Neuronal stem cell (in vitro differentiated cells): ENCODE data around the gene SNCA.

Source experiments
- DNase-seq: peaks from one replicate; pipeline ENCODE4 v3.0.0-alpha.2; 2013; ENCODE audit warnings: low spot score
- H2AFZ ChIP-seq: one replicate; pipeline ENCODE4 v1.6.1; 2013; ENCODE audit warnings: mild to moderate bottlenecking, low read length, inconsistent platforms
- H2AK5ac ChIP-seq: 2 replicates; pipeline ENCODE4 v1.6.1; 2013; ENCODE audit warnings: low read depth, mild to moderate bottlenecking, inconsistent platforms, low read length, moderate library complexity, mixed read lengths
- H2BK120ac ChIP-seq: 2 replicates; pipeline ENCODE4 v1.6.1; 2013; ENCODE audit warnings: low read depth, mild to moderate bottlenecking, inconsistent platforms, low read length, moderate library complexity, mixed read lengths
- H2BK12ac ChIP-seq: one replicate; pipeline ENCODE4 v1.6.1; 2013; ENCODE audit warnings: low read length, inconsistent platforms
- H2BK15ac ChIP-seq: 2 replicates; pipeline ENCODE4 v1.6.1; 2013; ENCODE audit warnings: mild to moderate bottlenecking, low read length, inconsistent platforms, mixed read lengths
- H2BK5ac ChIP-seq: one replicate; pipeline ENCODE4 v1.6.1; 2013; ENCODE audit warnings: inconsistent platforms, mild to moderate bottlenecking, low read length, moderate library complexity
- H3K14ac ChIP-seq: one replicate; pipeline ENCODE4 v1.6.1; 2013; ENCODE audit warnings: low read length, inconsistent platforms
- H3K18ac ChIP-seq: 2 replicates; pipeline ENCODE4 v1.6.1; 2013; ENCODE audit warnings: low read length, inconsistent platforms
- H3K23ac ChIP-seq: 2 replicates; pipeline ENCODE4 v1.6.1; 2013; ENCODE audit warnings: low read depth, mild to moderate bottlenecking, mixed read lengths, low read length, inconsistent platforms; ENCODE audit not compliant: poor library complexity
- H3K27ac ChIP-seq: replicated peaks from 3 replicates; pipeline ENCODE4 v1.5.1; 2013; ENCODE audit warnings: low read length, inconsistent platforms
- H3K27me3 ChIP-seq, 3 experiments: 2 replicates each; pipeline ENCODE4 v1.6.1; 2013; ENCODE audit warnings: low read length in 3 of 3, mild to moderate bottlenecking in 2 of 3, inconsistent platforms in 1 of 3, low read depth in 1 of 3, mixed read lengths in 1 of 3, moderate library complexity in 1 of 3; ENCODE audit not compliant: control insufficient read depth in 3 of 3, insufficient read depth in 3 of 3
- H3K36me3 ChIP-seq, 2 donors: replicated peaks in 1 of 2; 2 replicates each; pipeline ENCODE4 v1.6.1; 2013; ENCODE audit warnings: low read length in 2 of 2; ENCODE audit not compliant: control insufficient read depth in 2 of 2, insufficient read depth in 2 of 2
- H3K4ac ChIP-seq: 2 replicates; pipeline ENCODE4 v1.6.1; 2013; ENCODE audit warnings: inconsistent platforms, mild to moderate bottlenecking, low read length, moderate library complexity
- H3K4me1 ChIP-seq, 2 donors: 1 replicate in 1 of 2; 2 replicates in 1 of 2; pipeline ENCODE4 v1.6.1; 2013; ENCODE audit warnings: low read length in 2 of 2, low read depth in 1 of 2; ENCODE audit not compliant: control insufficient read depth in 2 of 2, insufficient read depth in 1 of 2
- H3K4me2 ChIP-seq: one replicate; pipeline ENCODE4 v1.6.1; 2013; ENCODE audit warnings: mild to moderate bottlenecking, low read length, inconsistent platforms; ENCODE audit not compliant: insufficient read depth, poor library complexity, severe bottlenecking
- H3K4me3 ChIP-seq, 2 donors: 2 replicates each; pipeline ENCODE4 v1.5.1; 2013; ENCODE audit warnings: low read length in 2 of 2, mild to moderate bottlenecking in 2 of 2, inconsistent platforms in 1 of 2, moderate library complexity in 1 of 2
- H3K79me1 ChIP-seq: one replicate; pipeline ENCODE4 v1.6.1; 2013; ENCODE audit warnings: low read depth, mild to moderate bottlenecking, inconsistent platforms, low read length, moderate library complexity
- H3K9ac ChIP-seq: one replicate; pipeline ENCODE4 v1.6.1; 2013; ENCODE audit warnings: mild to moderate bottlenecking, low read depth, low read length, inconsistent platforms; ENCODE audit not compliant: poor library complexity
- H3K9me3 ChIP-seq, 2 donors: replicated peaks in 1 of 2; 2 replicates each; pipeline versions ENCODE3 to v1.6.1; 2013; ENCODE audit warnings: low read length in 2 of 2, mild to moderate bottlenecking in 2 of 2, inconsistent platforms in 1 of 2, low read depth in 1 of 2, mixed read lengths in 1 of 2, moderate library complexity in 1 of 2; ENCODE audit not compliant: control insufficient read depth in 2 of 2, insufficient read depth in 1 of 2
- H4K8ac ChIP-seq: one replicate; pipeline ENCODE4 v1.6.1; 2013; ENCODE audit warnings: low read depth, mild to moderate bottlenecking, inconsistent platforms, low read length, moderate library complexity
- H4K91ac ChIP-seq: one replicate; pipeline ENCODE4 v1.6.1; 2013; ENCODE audit warnings: low read length, low read depth, mild to moderate bottlenecking, inconsistent platforms; ENCODE audit not compliant: poor library complexity
- WGBS, 2 donors: extraction: QIAGEN DNeasy Blood & Tissue Kit; methylation state at CpG; one replicate each; pipeline ENCODE4 v1.1.7; 2013; ENCODE audit warnings: missing lambda C conversion rate in 2 of 2, mixed read lengths in 1 of 2; ENCODE audit not compliant: insufficient read length in 2 of 2, insufficient replicate concordance in 1 of 2; ENCODE audit errors: extremely low coverage in 2 of 2; 5-methylcytosine and 5-hydroxymethylcytosine counted together

SNCA gene

GRCh38 chr4:89837993-89838390 is 1.0 kb upstream of the SNCA start:
- peak overlapping the region; percentile 60 to 99 for H3K4me3 ChIP-seq
- no peak overlapping the region for H3K4ac ChIP-seq
- H3K4me1 ChIP-seq = peaks cover 0 to 7% of the 10 kb centered on the region in 2 donors
- no peak overlapping the region for H3K18ac ChIP-seq
- no peak overlapping the region for H3K23ac ChIP-seq
- H4K91ac ChIP-seq = no peak overlapping the region
- no peak overlapping the region for H3K9ac ChIP-seq
- no peak overlapping the region for H3K14ac ChIP-seq
- peak overlapping the region; percentile 96 for H2AFZ ChIP-seq
- no peak overlapping the region for H2BK120ac ChIP-seq
- H3K4me2 ChIP-seq = peak overlapping the region; percentile 79
- peaks cover 0 to 7% (median 0%) of the 10 kb centered on the region in 3 experiments for H3K27me3 ChIP-seq
- H3K79me1 ChIP-seq = no peaks in the 10 kb centered on the region
- H3K27ac ChIP-seq = peak overlapping the region; percentile 75
- peaks cover 0 to 4% of the 10 kb centered on the region in 2 donors for H3K36me3 ChIP-seq
- WGBS, 2 donors = no CpG with 5 or more reads among the region's 8 CpGs
- H2BK12ac ChIP-seq = no peak overlapping the region
- no peak for DNase-seq
- H2BK5ac ChIP-seq = no peak overlapping the region
- H2BK15ac ChIP-seq = no peak overlapping the region
- no peaks in the 10 kb centered on the region for H3K9me3 ChIP-seq
- H4K8ac ChIP-seq = no peak overlapping the region
- no peak overlapping the region for H2AK5ac ChIP-seq

- Histone ChIP-seq H3K27ac (peak overlapping the region; percentile 75), H3K27me3 (peaks cover 0 to 7% (median 0%) of the 10 kb centered on the region in 3 experiments)
- no CpG with 5 or more reads among the region's 30 CpGs for WGBS, 2 donors
These were observed 528 bp upstream of the SNCA start for GRCh38 chr4:89837385-89837992.

GRCh38 chr4:89836031-89836745 is 773 bp downstream of the SNCA start:
- no peaks in the 10 kb centered on the region for H3K9me3 ChIP-seq
- H3K4me3 ChIP-seq = peak overlapping the region; percentile 60 to 99
- H3K23ac ChIP-seq = no peak overlapping the region
- no peak overlapping the region for H2BK5ac ChIP-seq
- H2AK5ac ChIP-seq = no peak overlapping the region
- peak overlapping the region; percentile 79 for H3K4me2 ChIP-seq
- no peak overlapping the region for H4K91ac ChIP-seq
- H3K36me3 ChIP-seq = peaks cover 0 to 7% of the 10 kb centered on the region in 2 donors
- peak overlapping the region; percentile 96 for H2AFZ ChIP-seq
- DNase-seq = peak; percentile 27
- no peak overlapping the region for H4K8ac ChIP-seq
- H3K4me1 ChIP-seq = peaks cover 0 to 7% of the 10 kb centered on the region in 2 donors
- H3K4ac ChIP-seq = no peak overlapping the region
- no peaks in the 10 kb centered on the region for H3K79me1 ChIP-seq
- no peak overlapping the region for H3K27ac ChIP-seq
- H2BK15ac ChIP-seq = peak overlapping the region; percentile 62
- H3K9ac ChIP-seq = no peak overlapping the region
- WGBS, 2 donors = no CpG with 5 or more reads among the region's 33 CpGs
- no peak overlapping the region for H3K14ac ChIP-seq
- H3K27me3 ChIP-seq = peaks cover 0 to 7% (median 0%) of the 10 kb centered on the region in 3 experiments
- H3K18ac ChIP-seq = peak overlapping the region; percentile 46
- H2BK120ac ChIP-seq = no peak overlapping the region
- H2BK12ac ChIP-seq = no peak overlapping the region

More at GRCh38 chr4:89837385-89837992, 528 bp upstream of the SNCA start:
- Histone ChIP-seq H3K4me2 (peak overlapping the region; percentile 79), H3K9ac (peak overlapping the region; percentile 26), H2BK120ac (no peak overlapping the region), H2BK15ac (no peak overlapping the region), H2AFZ (peak overlapping the region; percentile 96), H3K18ac (peak overlapping the region; percentile 83), H2AK5ac (no peak overlapping the region), H3K4ac (no peak overlapping the region), H3K79me1 (no peaks in the 10 kb centered on the region), H3K4me3 (peak overlapping the region; percentile 60 to 99), H3K36me3 (peaks cover 0 to 4% of the 10 kb centered on the region in 2 donors), H2BK5ac (no peak overlapping the region), H3K23ac (no peak overlapping the region), H3K14ac (no peak overlapping the region), H3K9me3 (no peaks in the 10 kb centered on the region), H4K91ac (no peak overlapping the region), H3K4me1 (peaks cover 0 to 7% of the 10 kb centered on the region in 2 donors), H2BK12ac (no peak overlapping the region), H4K8ac (no peak overlapping the region)
- DNase-seq = peak; percentile 79

- H3K4me3 ChIP-seq = no peak overlapping the region
- H2AFZ ChIP-seq = no peak overlapping the region
- no peak overlapping the region for H4K8ac ChIP-seq
- H2BK12ac ChIP-seq = no peak overlapping the region
- H3K27ac ChIP-seq = no peak overlapping the region
- peaks cover 0 to 9% of the 10 kb centered on the region in 2 donors for H3K36me3 ChIP-seq
- H2BK15ac ChIP-seq = no peak overlapping the region
- no peak overlapping the region for H3K18ac ChIP-seq
- H2BK120ac ChIP-seq = no peak overlapping the region
- no peak overlapping the region for H2AK5ac ChIP-seq
- H3K23ac ChIP-seq = no peak overlapping the region
- no peak overlapping the region for H3K4ac ChIP-seq
- no CpG with 5 or more reads among the region's 1 CpG for WGBS, 2 donors
- H2BK5ac ChIP-seq = no peak overlapping the region
- H3K14ac ChIP-seq = no peak overlapping the region
- no peaks in the 10 kb centered on the region for H3K79me1 ChIP-seq
- H3K4me1 ChIP-seq = peaks cover 0 to 7% of the 10 kb centered on the region in 2 donors
- no peak overlapping the region for H3K9ac ChIP-seq
- no peaks in the 10 kb centered on the region for H3K9me3 ChIP-seq
- no peak overlapping the region for H4K91ac ChIP-seq
- H3K27me3 ChIP-seq = peaks cover 0 to 7% (median 0%) of the 10 kb centered on the region in 3 experiments
- DNase-seq = no peak
- H3K4me2 ChIP-seq = no peak overlapping the region
These were observed 1.5 kb downstream of the SNCA start for GRCh38 chr4:89835413-89835812.
